HG02884 (cell line): ENCODE results near the gene CCL14.

Source experiments
- ATAC-seq: cut with Tn5 transposase; IDR thresholded peaks from one replicate; pipeline ENCODE4 v1.9.1; 2021; ENCODE audit warnings: mild to moderate bottlenecking, moderate library complexity; ENCODE audit not compliant: unreplicated experiment

CCL14 gene

GRCh38 chr17:35991075-35991474 is 4.5 kb upstream of the CCL14 start:
- ATAC-seq = no peak

- ATAC-seq = no peak
Observed at GRCh38 chr17:35988164-35988563, 1.6 kb upstream of the CCL14 start.

GRCh38 chr17:35984140-35984539 is 2.4 kb downstream of the CCL14 start:
- ATAC-seq = no peak

GRCh38 chr17:35982409-35983191 is 3.9 kb downstream of the CCL14 start:
- no peak for ATAC-seq

- ATAC-seq = no peak
Observed at GRCh38 chr17:35981908-35982330, 4.6 kb downstream of the CCL14 start.

GRCh38 chr17:35981246-35981645 is 5.3 kb downstream of the CCL14 start, which contains the start of gene CCL16:
CCL16 (minus strand) TSS chr17:35981497; CDS start chr17:35981420, 77 bp downstream.
- no peak for ATAC-seq

- no peak for ATAC-seq
Observed at GRCh38 chr17:35978346-35978745, 8.2 kb downstream of the CCL14 start.

- no peak for ATAC-seq
Observed at GRCh38 chr17:35977509-35977908, 9.0 kb downstream of the CCL14 start.

- ATAC-seq = no peak
Observed at GRCh38 chr17:35973333-35974260, 12.9 kb downstream of the CCL14 start.

- ATAC-seq = no peak
Observed at GRCh38 chr17:35972945-35973332, 13.6 kb downstream of the CCL14 start.

- ATAC-seq = no peak
Observed at GRCh38 chr17:35972535-35972934, 14.0 kb downstream of the CCL14 start.

- no peak for ATAC-seq
Observed at GRCh38 chr17:35972066-35972465, 14.5 kb downstream of the CCL14 start.

GRCh38 chr17:35969558-35970380 is 16.8 kb downstream of the CCL14 start:
- ATAC-seq = no peak

- no peak for ATAC-seq
Observed at GRCh38 chr17:35968520-35969054, 17.9 kb downstream of the CCL14 start.

- no peak for ATAC-seq
Observed at GRCh38 chr17:35965272-35965671, 21.3 kb downstream of the CCL14 start.

GRCh38 chr17:35963663-35964062 is 22.9 kb downstream of the CCL14 start:
- no peak for ATAC-seq

GRCh38 chr17:35953720-35954119 is 32.8 kb downstream of the CCL14 start:
- no peak for ATAC-seq

- ATAC-seq = no peak
Observed at GRCh38 chr17:35949401-35949800, 37.1 kb downstream of the CCL14 start.

- no peak for ATAC-seq
Observed at GRCh38 chr17:35948092-35948491, 38.4 kb downstream of the CCL14 start.

- ATAC-seq = no peak
Observed at GRCh38 chr17:35947156-35947585, 39.4 kb downstream of the CCL14 start.

GRCh38 chr17:35944151-35944550 is 42.4 kb downstream of the CCL14 start:
- ATAC-seq = no peak
